Mucosa of gallbladder (tissue), 1 donor: ENCODE measurements around the gene ARID3A. TPM values are rescaled to one million over a fixed set of nuclear protein-coding genes. Genes with fewer than 3 reads are reported as not detected.

Source experiments
- DNase-seq: peaks from one replicate; pipeline ENCODE4 v3.0.0-alpha.2; 2020; ENCODE audit warnings: low spot score
- total RNA-seq: library from RNA; stranded (reverse); gene quantifications from one replicate; pipeline ENCODE4 v1.2.1, GENCODE V29; 2021
- donor health status: DM: no; HTN: no; CAD: no.

The ARID3A gene
- total RNA-seq, 1 donor from 2014 or later: 7.0 TPM

GRCh38 chr19:931860-932647 is 6.2 kb downstream of the ARID3A start:
- DNase-seq: no peak

DNA sequence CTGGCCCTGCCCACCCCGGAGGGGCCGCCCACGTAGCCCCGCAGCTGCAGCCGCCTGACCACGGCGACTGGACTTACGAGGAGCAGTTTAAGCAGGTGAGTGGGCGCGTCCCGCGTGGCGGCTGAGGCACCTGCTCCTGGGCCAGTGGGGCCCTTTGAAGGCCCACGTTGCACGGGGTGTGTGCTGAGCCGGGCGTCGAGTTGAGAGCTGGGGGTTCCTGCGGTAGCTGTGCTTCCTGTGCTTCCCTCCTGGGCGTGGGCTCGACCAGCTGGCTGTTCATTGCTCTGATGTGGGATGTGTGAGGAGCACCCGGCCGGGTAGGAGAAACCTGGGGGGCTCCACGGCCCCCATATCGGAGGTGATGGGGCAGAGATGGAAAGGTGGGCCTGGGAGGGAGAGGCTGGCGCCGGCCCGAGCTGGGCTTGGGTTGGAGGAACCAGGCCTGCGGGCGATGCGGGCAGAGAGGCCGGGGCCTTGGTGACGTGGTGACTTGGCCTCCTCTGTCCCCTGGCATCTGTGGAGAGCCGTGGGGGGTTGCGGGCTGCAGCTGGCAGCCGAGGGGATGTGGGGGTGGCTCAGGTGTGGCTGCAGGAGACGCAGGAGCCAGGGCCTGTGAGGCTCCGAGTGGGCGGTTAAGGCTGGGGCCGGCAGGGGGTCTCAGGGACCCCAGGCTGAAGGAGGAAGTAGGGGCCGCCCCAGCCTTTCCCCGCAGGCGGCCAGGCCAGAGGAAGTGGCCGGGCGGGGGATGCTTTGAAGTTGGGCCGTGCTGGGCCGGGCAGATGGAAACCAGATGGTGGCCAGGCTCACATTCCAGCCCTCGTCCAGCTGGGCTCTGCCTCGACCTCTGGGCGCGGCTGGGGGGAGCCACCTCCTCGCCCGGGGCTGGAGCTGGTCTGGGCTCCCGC is 7.1 kb downstream of the ARID3A start:
- DNase-seq: peak; percentile 78

DNA sequence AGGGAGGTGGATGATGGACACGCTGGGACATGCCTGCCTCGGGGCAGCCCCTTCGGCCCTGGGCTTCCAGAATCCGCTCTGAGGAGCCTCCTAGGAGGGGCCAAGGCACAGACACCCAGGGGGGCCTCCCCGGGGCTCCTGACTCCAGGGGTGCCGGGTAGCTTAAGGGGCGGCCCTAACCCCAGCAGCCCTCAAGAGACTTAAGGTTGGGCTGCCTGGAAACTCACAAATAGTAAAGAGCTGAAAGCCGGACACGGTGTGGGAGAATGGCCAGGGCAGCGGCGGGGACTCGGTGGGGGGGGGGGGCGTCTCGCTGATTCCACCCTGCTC is 7.7 kb downstream of the ARID3A start:
- DNase-seq: no peak

DNA sequence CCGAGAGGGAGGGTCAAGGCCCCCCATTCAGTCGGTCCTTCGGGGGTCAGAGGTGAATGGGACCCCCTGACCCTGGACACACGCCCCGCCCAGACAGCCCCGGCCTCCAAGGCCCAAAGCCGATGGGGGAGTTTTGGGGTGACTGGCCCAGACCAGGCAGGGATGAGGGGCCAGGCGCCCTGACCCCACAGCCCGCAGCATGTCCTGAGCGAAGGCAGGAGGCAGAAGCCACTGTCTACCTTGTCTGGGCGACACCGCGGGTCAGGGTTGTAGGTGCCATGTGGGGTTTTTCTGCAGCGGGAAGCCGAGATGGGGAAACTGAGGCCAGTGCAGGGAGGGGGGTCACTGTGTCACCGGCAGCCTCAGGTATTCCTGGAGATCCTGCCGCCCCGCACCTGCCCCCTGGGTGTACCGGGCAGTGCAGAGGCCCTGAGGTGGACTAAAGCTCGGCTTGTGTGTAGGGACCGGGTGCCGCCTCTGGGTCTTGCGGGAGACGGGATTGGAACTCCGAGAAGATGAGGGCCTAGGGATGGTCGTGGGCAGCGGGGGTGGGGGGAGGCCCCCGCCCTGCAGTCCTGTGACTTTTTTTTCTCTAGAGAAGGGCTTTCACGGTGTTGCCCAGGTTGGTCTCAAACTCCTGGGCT is 8.5 kb downstream of the ARID3A start:
- DNase-seq: no peak

- DNase-seq: peak; percentile 88
Measured at GRCh38 chr19:934865-935479, 9.1 kb downstream of the ARID3A start.

DNA sequence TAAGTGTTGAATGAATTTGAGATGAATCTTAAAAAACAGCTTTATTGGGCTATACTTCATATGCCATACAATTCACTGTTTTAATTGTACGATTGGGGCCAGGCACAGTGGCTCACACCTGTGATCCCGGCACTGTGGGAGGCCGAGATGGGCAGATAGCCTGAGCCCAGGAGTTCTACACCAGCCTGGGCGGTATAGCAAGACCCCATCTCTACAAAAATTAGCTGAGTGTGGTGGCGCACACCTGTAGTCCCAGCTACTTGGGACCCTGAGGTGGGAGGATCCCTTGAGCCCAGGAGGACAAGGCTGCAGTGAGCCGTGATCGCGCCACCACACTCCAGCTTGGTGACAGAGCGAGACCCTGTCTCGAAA is 10.3 kb downstream of the ARID3A start:
- no peak for DNase-seq

- DNase-seq: no peak
Measured at GRCh38 chr19:937259-937694, 11.4 kb downstream of the ARID3A start.

- no peak for DNase-seq
Measured at GRCh38 chr19:938233-938923, 12.5 kb downstream of the ARID3A start.

DNA sequence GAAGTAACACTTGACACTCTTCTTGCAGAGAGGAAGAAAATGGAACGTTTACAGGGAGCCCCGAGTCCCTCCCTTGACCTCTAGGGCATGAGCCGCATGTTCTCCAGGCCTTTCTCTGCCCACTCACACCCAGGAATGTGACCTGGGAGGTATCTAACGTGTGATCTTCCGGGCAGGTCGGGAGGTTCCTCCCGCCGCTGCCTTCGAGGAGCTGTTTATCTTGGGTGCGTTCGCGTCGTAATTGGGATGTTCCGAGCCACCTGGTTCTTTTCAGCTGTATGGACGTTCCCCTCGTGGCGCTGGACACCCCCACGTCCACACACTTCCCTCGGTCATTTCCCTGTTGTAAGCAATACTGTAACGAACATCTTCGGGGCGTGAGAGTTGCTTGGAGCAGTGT is 13.6 kb downstream of the ARID3A start:
- DNase-seq: no peak

- DNase-seq: no peak
Measured at GRCh38 chr19:939922-940321, 14.1 kb downstream of the ARID3A start.

GRCh38 chr19:940591-941291 is 14.9 kb downstream of the ARID3A start:
- DNase-seq: peak; percentile 78

DNA sequence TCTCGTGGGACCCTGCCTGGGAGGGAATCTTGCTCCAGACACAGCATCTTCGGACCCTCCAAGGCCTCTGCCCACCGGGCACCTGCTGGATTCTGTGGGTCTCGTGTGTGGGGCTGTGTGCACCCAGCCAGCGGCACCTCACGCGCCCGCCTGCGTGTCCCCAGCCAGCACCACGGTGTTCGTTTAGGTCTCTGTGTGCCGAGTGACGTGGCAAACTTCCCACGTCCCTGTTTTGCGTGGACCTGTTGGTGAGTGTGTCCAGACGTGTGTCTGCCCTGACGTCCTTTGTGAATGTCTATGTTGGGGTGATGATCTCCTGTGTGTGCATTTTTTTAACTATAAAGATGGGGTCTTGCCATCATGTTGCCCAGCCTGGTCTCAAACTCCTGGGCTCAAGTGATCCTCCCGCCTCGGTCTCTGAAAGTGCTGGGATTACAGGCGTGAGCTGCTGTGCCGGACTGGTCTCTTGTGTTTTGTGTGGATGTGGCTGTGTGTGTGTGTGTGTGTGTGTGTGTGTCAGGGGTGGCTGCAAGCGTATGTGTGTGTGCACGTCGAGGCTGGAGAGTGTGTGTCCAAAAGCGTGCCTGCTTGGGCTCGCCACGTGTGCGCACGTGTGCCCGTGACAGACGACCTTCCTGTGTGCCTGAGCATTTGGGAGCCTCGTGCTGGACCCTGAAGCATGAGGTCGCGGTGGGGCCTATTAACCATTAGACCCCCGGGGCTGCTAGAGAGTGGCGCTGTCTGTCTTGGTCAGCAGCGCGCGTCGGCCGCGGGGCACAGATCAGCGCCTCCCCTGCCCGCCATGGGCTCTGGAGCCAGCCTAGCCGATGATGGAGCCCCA is 15.7 kb downstream of the ARID3A start:
- DNase-seq: no peak

- no peak for DNase-seq
Measured at GRCh38 chr19:942133-942645, 16.4 kb downstream of the ARID3A start.

DNA sequence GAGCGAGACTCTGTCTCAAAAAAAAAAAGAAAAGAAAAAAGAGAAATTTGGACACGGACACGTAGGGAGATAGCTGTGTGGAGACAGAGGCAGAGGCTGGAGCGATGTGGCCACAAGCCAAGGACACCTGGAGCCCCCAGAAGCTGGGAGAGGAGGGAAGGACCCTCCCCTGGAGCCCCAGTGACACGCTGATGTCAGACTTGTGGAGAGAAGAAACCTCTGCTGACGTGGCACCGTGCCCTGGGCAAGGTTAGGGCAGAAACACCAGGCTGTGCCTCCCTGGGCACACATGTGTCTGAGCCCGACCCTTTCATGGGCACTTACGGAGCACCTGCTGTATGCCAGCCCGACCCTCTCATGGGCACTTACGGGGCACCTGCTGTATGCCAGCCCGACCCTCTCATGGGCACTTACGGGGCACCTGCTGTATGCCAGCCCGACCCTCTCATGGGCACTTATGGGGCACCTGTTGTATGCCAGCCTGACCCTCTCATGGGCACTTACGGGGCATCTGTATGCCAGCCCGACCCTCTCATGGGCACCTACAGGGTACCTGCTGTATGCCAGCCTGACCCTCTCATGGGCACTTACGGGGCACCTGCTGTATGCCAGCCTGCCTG is 17.8 kb downstream of the ARID3A start:
- no peak for DNase-seq

DNA sequence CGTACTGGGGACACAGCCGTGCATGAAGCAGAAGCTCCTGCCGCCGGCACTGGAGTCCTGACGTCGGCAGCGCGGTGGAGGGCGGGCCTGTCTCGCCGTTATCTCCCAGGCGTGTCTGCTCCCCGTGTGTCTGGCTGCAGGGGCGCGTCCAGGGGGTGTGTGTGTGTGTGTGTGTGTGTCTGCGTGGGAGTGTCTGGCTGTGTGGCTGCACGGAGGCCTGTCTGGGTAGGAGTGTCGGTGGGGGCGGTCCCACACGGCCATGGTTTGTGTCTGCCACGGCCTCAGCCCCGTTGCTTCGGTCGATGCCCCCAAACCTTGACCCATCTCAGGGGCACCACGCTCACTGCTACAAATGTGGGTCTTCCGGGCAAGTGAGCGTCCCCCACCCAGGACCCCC is 18.3 kb downstream of the ARID3A start:
- peak; percentile 32 for DNase-seq

- DNase-seq: no peak
Measured at GRCh38 chr19:944663-945241, 18.9 kb downstream of the ARID3A start.

- DNase-seq: no peak
Measured at GRCh38 chr19:945401-946252, 19.8 kb downstream of the ARID3A start.
